AG04449 (cell line): Measurements from ENCODE around the gene ANO8.
"Not testable (repeated sequence)": the region's sequence is repeated elsewhere in the genome, so short reads cannot be mapped to it uniquely, and the experiment has no call there.

ENCODE experiments used
- CTCF ChIA-PET: fragments of 350-600 bp; formaldehyde crosslinking; extraction: SDS; loops from one replicate; lab custom pipeline; 2021; ENCODE audit warnings: antibody characterized with exemption; lab: Yijun Ruan, JAX
- POLR2A ChIA-PET: fragments of 400-600, 350-600 bp; formaldehyde crosslinking; extraction: SDS; loops from one replicate; lab custom pipeline; 2020; ENCODE audit warnings: antibody characterized with exemption, inconsistent platforms; lab: Yijun Ruan, JAX
- DNase-seq: peaks from one replicate; pipeline ENCODE4 v3.0.0-alpha.2; 2010; ENCODE audit warnings: low read depth, low spot score
- H3K4me3 ChIP-seq: 2 replicates; pipeline ENCODE4 v1.5.1; 2011; ENCODE audit warnings: low read depth, mild to moderate bottlenecking, control low read depth, low read length
- TF ChIP-seq, protein P1 (sequence below): IDR thresholded peaks from one replicate; pipeline ENCODE4 v1.5.1; 2011; ENCODE audit warnings: mild to moderate bottlenecking, moderate library complexity, low read length, control low read depth, inconsistent platforms; ENCODE audit not compliant: insufficient read depth; ENCODE audit errors: missing control alignments

Gene ANO8

DNA sequence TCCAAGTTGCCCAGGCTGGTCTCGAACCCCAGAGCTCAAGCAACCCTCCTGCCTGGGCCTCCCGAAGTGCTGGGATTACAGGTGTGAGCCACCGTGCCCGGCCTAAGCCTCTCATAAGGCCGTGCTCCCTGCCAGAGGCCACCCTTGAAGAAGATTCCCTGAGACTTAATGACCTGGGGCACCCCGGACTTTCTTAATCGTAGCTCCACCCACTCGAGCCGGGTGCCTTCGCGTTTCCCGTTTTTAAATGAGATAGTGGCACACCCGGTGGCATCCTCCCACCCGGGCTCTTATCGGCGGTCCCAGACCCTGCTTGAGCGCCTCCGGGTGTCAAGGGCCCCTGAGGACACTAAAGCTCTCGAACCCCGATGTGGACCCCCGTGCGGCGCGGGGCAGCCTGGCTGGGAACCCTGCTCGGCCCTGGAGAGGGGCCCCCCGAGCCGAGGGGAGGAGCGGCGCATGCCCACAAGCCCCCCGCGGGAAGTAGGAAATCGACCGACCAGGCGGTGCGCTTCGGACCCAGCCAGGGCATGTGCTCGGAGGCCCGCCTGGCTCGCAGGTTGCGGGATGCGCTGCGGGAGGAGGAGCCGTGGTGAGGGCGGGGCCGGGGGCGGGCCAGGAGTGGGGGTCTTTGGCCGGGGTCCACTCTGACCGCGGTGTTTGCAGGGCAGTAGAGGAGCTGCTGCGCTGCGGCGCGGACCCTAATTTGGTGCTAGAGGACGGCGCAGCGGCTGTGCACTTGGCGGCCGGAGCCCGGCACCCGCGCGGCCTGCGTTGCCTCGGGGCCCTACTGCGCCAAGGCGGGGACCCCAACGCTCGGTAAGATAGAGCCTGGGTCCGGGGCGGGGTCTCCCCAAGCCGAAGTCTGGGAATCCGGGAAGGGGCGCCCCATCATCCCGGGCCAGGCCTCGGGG is 53.0 kb downstream of the ANO8 start, which contains the start of gene ANKLE1:
Gene ANKLE1, plus strand, starts transcription at position 511 of the 914 bp plus-strand sequence. Its CDS starts 20 bp downstream, at position 531.
- TF ChIP-seq, protein P1, sequence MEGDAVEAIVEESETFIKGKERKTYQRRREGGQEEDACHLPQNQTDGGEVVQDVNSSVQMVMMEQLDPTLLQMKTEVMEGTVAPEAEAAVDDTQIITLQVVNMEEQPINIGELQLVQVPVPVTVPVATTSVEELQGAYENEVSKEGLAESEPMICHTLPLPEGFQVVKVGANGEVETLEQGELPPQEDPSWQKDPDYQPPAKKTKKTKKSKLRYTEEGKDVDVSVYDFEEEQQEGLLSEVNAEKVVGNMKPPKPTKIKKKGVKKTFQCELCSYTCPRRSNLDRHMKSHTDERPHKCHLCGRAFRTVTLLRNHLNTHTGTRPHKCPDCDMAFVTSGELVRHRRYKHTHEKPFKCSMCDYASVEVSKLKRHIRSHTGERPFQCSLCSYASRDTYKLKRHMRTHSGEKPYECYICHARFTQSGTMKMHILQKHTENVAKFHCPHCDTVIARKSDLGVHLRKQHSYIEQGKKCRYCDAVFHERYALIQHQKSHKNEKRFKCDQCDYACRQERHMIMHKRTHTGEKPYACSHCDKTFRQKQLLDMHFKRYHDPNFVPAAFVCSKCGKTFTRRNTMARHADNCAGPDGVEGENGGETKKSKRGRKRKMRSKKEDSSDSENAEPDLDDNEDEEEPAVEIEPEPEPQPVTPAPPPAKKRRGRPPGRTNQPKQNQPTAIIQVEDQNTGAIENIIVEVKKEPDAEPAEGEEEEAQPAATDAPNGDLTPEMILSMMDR: no peak
- H3K4me3 ChIP-seq: peak within 1 kb of the TSS; percentile 45
- ChIA-PET CTCF (interaction anchor here (0.7 to 6.9 kb wide), 29 partner anchors 9 to 220 kb away, joined by 3 to 80 read pairs (median 4); partner anchors contain the start of genes BABAM1, MRPL34, OCEL1 and USHBP1), POLR2A (interaction anchor here (1.1 kb wide), 1 partner anchor 22 kb away, joined by 3 read pairs; the partner anchor contains the start of gene ABHD8)
- no peak for DNase-seq

DNA sequence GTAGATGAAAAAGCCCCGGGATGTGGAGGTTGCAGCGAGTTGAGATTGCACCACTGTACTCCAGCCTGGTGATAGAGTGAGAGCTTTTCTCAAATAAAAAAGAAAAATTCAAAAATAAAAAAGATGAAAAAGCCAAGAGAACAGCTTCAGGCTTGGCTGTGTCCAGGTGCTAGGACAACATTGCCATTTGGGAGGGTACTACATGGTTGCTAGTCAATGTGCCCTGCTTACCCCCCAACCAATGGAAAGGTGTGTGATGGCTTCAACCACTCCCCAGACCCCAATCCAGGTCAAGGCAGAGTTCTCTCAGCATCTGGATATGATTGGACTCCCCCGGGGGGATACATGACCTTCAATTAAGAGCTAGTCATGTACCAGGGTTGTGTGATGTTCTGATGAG is 55.2 kb downstream of the ANO8 start:
- ChIA-PET CTCF (interaction anchor here (1.0 to 6.9 kb wide), 5 partner anchors 9 to 213 kb away, joined by 4 to 80 read pairs (median 7); no protein-coding TSS in a partner anchor), POLR2A (no interaction called here)
- TF ChIP-seq, protein P1: no peak
- DNase-seq: no peak
- H3K4me3 ChIP-seq: no peak overlapping the region

DNA sequence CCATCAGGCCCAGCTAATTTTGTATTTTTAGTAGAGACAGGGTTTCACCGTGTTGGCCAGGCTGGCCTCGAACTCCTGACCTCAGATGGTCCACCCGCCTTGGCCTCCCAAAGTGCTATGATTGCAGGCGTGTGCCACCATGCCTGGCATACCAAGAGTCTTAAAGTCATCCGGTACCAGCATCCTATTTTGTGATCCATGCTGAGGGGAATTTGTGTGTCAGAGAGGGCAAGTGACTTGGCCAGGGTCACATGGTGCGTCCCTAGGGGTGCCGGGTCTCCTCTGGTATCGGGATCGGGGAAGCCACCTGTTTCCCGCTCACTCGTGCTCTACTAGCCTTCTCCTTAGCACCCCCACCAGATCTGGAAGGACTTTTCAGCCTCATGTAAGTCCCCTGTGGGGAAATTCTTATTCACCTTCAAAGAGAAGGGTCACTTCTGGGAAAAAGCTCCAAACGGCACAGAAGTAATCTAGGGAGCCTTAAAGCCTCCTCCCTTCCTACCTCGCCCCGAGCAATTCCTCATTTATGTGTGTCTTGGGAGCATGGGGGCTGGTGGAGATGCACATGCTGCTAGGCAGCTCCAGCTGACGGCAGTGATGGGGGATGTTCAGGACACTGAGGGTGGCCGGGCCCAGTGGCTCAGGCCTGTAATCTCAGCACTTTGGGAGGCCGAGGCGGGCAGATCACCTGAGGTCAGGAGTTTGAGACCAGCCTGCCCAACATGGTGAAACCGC is 59.0 kb downstream of the ANO8 start:
- TF ChIP-seq, protein P1: no peak
- DNase-seq: no peak
- POLR2A ChIA-PET: no interaction called here
- no peak overlapping the region for H3K4me3 ChIP-seq
- CTCF ChIA-PET: interaction anchor here (1.5 kb wide), 1 partner anchor 15 kb away, joined by 3 read pairs; no protein-coding TSS in a partner anchor

DNA sequence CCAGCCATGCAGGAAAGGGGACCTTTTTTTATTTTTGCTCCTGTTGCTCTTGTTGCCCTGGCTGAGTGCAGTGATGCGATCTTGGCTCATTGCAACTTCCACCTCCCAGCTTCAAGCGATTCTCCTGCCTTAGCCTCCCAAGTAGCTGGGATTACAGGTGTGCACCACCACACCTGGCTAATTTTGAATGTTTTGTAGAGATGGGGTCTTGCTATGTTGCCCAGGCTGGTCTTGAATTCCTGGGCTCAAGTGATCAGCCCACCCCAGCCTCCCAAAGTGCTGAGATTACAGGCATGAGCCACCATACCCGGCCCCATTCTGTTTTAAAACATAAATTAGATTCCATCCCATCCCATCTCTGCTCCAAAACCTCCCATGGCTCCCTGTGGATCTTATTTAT is 59.8 kb downstream of the ANO8 start:
- DNase-seq, CTCF ChIA-PET, POLR2A ChIA-PET, H3K4me3 ChIP-seq: not testable (repeated sequence)
